Activated CD8-positive, alpha-beta memory T cell treated with anti-CD3 and anti-CD28 coated beads for 36 hours (primary cell): ENCODE results near the gene NOTCH3. TPM values are rescaled to one million over a fixed set of nuclear protein-coding genes. Genes with fewer than 3 reads are reported as not detected.

ENCODE experiments used
- CTCF ChIA-PET: fragments of 350-600 bp; sonication (Branson Sonifier 250); formaldehyde crosslinking; loops from one replicate; lab custom pipeline; 2021; ENCODE audit warnings: antibody characterized with exemption; lab: Charles Lee
- POLR2A ChIA-PET: fragments of 350-600 bp; sonication (Branson Sonifier 250); formaldehyde crosslinking; loops from one replicate; lab custom pipeline; 2021; ENCODE audit warnings: antibody characterized with exemption; lab: Charles Lee
- total RNA-seq, 2 experiments: library from RNA; stranded (reverse); gene quantifications; one replicate each; pipeline ENCODE4 v1.2.3, GENCODE V29; 2021

NOTCH3 gene
- total RNA-seq, 2 experiments from 2014 or later, result not detected

DNA sequence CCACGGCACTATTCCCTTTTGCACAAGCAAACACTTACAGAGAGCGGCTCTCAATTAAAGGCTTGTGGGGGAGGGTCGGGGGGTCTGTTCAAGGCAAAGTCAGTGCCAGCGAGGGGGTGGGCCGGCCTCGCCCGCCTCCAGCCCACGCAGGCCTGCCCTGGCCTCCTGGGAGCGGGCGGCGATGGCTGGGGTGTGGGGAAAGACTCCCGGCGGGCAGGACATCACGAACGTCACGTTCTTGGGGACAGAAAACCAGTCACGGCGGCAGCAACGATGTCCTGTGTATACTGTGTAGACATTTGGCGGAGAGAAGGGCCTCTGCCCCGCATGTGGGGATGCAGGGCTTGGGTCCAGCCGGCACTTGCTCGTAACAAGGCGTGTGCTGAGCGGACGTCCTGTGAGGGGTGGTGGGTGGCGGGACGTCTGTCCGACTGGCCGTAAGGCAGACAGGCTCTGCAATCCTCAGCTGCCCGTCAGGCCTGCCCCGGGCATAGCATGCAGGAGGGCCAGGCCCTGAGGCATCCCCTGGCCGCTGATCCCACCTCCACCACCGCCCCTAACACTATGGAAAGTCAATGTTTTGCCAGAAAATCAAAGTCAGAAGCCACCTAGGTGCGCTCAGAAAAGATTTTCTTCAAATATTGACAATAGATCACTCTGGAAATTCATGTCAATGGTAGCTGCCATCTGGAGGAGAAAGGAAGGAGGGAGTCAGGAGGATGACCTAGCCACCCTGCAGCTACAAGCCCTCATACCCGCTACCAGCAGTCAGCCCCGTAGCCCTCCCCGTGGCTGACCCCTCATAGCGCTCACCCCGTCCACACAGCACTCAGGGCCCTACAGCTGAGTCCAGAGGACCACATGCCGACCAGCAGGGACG, 37.2 kb upstream of the NOTCH3 start:
- POLR2A ChIA-PET, result no interaction called here
- CTCF ChIA-PET, result interaction anchor here (1.1 kb wide), 1 partner anchor 12 kb away, joined by 3 read pairs; no protein-coding TSS in a partner anchor

DNA sequence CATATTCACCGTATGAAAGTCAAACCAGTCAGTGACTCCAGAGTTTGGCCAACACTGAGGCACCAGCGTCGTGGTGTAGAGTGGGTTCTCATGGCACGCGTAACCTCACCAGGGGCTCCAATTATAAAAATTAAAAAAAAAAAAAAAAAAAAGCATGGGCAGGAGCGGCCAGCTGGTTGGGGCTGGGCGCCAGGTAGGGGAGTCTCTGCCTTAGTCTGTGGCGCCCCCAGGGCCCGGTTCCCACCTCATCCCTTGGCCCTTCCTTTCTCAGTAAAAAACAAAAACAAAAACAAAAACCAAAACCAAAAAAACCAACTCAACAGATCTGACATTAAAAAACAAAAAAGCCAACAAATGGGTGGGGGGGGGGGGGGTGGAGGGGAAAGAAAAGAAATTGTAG, 36.1 kb upstream of the NOTCH3 start:
- ChIA-PET CTCF (no interaction called here), POLR2A (no interaction called here)

DNA sequence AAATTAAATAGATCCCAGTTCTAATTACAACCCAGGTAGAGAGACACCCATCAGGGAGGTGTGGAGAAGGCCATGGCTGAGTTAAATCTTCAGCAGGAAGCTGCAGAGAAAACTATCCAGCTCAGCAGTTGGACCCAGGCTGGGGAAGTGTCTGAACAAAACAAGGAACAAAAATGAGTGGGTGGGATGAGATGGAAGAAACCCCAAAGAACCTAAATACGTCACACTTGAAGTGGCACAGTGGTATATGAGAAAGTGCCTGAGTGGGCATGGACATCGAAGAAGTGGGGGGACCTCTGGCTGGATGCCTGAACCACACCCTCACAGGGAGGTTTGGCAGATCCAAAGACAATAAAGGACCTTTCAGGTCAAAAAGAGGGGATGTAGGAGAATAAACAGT, 35.0 kb upstream of the NOTCH3 start:
- ChIA-PET CTCF (no interaction called here), POLR2A (interaction anchor here (0.8 kb wide), 1 partner anchor 766 kb away, joined by 8 read pairs; no protein-coding TSS in a partner anchor)

DNA sequence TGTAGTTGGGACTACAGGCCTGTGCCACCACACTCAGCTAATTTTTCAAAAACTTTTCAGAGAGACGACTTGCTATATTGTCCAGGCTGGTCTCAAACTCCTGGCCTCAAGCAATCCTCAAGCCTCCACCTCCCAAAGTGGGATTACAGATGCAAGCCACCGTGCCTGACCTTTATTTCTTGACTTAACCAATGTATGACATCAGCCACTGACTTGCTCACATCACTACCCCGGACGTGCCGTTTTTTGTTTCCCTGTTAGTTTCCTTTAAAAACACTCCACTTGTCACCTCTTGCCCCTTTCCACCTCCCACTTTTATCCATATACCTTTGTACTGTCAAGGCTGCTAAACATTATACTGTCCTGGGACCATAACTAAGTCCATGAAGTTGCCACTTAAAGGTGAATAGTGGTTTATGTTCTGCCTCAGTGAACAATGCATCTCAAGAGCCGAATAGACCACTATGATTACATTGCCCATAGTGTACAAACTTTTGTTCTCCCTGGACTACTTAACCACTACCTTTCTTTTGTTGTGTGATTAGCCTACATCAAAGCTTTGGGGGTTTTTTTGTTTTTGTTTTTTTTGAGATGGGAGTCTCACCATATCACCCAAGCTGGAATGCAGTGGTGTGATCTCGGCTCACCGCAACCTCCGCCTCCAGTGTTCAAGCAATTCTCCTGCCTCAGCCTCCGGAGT, 33.8 kb upstream of the NOTCH3 start:
- POLR2A ChIA-PET, result interaction anchor here (0.6 kb wide), 1 partner anchor 117 kb away, joined by 7 read pairs; no protein-coding TSS in a partner anchor

DNA sequence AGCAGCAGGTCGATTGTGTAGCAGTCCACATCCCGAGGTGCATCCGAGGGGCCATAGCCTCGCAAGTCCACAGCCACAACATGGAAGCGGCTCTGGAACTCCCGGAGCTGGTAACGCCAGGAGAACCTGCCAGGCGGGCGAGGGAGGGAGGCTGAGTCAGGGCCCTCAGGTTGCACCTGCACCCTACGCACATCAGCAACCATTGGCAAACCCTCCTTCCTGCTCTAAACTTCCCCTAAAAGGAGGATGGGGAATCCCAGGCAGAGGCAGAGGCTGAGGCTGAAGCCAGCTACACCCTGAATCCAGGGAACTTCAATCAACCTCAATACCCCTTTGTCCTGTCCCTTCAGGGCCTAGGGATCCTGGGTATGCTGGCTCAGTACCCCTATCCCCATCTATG, 30.5 kb upstream of the NOTCH3 start:
- ChIA-PET CTCF (interaction anchor here (0.9 to 1.6 kb wide), 2 partner anchors 53 to 55 kb away, joined by 3 to 4 read pairs; no protein-coding TSS in a partner anchor), POLR2A (no interaction called here)

More for the DNA sequence above, 33.8 kb upstream of the NOTCH3 start:
- CTCF ChIA-PET, result no interaction called here

DNA sequence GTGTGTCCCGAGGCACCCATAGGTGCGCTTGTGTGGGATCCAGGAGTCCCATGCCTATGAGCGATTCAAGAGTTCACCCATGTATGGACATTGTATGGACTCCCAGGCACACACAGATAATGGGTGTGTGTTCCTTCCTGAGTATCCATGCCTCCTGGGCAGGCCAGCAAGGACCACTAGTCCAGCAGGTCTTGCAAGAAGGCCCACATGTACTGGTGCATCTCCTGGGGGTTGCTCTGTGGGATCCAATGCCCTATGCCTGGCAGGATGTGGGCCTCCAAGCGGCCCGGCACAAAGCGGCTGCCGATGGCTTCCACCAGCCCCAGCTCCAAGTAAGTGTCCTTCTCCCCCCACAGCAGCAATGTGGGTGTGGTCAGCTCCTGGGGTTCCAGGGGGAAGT, 26.5 kb upstream of the NOTCH3 start:
- CTCF ChIA-PET, result no interaction called here
- POLR2A ChIA-PET, result no interaction called here

DNA sequence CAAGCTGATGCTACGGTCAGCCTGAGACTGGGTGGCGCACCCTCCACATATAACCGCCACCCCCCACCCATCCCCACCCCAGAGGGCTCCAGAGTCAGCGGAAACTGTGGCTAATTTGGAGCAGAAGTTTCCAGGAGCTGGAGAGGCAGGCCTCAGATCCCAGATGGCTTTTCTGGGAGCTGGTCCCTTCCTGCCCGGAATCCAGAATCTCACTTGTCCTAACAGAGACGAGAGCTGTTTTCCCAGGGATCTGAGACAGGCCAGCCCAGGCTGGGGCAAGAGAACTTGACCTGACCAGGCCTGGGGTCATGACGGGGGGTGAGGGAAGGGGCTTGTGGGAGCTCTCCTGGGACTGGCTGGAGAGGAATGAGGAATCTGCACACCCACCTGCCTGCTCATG, 25.0 kb upstream of the NOTCH3 start:
- ChIA-PET CTCF (interaction anchor here (0.6 to 1.8 kb wide), 3 partner anchors 13 to 968 kb away, joined by 3 to 4 read pairs (median 3); no protein-coding TSS in a partner anchor), POLR2A (interaction anchor here (0.6 kb wide), 1 partner anchor 132 kb away, joined by 5 read pairs; no protein-coding TSS in a partner anchor)

DNA sequence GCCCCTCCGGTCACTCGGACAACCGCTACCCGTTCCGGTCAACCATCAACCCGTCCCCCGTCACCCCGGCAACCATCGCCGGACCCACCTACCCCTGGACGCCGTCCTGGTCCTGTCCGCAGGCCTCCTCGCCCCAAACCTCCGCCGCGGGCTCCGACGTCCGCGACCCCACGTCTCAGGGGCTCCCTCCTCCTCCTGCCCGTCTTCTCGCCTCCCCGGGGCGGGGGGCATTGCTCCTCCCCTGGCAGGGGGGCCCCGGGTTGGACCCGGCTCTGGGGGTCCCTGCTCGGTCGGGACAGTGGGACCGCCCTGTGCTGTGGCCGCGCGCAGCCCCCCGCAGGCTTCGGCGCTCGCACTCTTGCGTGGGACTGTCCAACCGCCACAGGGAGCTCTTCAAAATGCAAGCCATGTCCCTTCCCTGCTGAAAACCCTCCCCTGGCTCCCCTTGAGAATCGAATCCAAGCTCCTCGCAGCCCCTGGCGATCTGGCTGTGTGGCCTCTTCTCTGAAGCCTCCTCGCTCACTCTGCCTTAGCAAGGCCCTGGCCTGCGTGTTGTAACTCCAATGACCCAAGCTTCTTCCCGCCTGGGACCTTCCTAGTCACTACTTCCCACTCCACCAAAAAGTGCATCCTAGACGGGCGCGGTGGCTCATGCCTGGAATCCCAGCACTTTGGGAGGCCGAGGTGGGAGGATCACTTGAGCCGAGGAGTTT, 23.0 kb upstream of the NOTCH3 start:
- ChIA-PET POLR2A (interaction anchor here (0.7 kb wide), 1 partner anchor 243 kb away, joined by 3 read pairs; no protein-coding TSS in a partner anchor), CTCF (interaction anchor here (0.6 to 1.8 kb wide), 2 partner anchors 331 to 332 kb away, joined by 3 to 6 read pairs; no protein-coding TSS in a partner anchor)

DNA sequence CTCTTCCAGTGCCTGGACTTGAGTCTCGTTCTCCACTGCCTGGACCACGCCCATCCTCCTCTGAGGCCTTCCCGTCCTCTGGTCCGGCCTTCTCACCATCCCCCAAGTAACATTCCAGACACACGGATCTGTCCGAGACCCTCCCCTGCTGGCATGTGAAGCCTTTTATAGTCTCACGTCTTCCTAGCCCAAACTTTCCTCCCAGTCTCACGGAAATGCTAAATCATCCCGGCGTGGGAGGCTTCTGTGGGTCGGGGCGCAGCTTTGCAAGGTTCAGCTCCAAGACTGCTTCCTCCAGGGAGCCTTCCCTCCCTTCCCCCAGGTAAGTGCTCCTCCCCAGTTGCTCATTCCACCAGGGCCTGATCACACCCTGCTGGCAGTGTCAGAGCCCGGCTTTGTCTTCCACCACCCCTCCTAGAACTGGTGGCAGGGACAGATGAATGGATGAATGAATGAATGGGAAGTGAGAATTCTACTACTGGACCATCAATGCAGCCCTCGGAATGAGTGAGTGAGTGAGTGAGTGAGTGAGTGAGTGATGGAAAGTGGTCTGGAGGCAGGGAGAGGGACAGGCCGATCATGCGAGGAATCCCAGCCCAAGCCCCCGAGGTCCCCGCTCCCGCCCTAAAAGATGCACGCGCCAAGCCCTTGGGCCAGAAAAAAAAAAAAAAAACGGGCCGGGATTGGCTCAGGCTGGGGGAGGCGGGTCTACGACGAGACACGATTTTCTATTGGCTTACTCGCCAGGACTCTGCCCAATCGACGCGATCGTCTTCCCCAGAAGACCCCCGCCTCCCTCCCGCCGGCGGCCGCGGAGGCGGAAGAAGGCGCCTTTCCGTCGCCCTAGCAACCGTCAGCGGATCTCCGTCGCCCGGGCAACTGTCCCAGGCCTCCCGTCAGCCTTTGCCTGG, 22.2 kb upstream of the NOTCH3 start:
- ChIA-PET CTCF (no interaction called here), POLR2A (no interaction called here)

DNA sequence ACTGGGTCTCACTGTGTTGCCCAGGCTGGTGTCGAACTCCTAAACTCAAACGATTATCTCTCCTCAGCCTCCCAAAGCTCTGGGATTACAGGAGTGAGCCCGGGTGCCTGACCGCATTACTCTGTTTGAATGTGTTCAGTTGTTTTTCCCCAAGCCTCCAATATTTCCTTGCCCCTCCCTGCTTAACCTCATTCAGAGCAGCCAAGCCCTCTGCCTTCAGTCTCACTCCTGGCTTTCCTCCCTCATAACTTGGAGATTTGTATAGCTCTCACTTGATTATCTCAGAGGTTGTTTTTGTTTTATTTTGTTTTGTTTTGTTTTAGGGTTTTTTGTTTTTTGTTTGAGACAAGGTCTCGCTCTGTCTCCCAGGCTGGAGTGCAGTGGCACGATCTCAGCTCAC, 20.0 kb upstream of the NOTCH3 start:
- ChIA-PET POLR2A (no interaction called here), CTCF (interaction anchor here (1.2 kb wide), 1 partner anchor 120 kb away, joined by 4 read pairs; no protein-coding TSS in a partner anchor)

DNA sequence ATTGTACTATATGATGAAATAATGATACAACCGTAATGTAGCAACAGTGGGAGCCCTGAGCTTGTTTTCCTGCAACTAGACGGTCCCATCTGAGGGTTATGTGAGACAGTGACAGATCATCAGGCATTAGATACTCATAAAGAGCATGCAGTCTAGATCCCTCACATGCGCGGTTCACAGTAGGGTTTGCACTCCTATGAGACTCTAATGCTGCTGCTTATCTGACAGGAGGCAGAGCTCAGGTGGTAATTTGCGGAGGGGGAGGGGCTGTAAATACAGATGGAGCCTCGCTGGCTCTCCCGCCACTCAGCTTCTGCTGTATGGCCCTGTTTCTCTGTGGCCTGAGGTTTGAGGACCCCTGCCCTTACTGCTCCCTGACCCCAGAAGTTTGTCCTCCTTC, 17.7 kb upstream of the NOTCH3 start:
- ChIA-PET CTCF (no interaction called here), POLR2A (no interaction called here)

DNA sequence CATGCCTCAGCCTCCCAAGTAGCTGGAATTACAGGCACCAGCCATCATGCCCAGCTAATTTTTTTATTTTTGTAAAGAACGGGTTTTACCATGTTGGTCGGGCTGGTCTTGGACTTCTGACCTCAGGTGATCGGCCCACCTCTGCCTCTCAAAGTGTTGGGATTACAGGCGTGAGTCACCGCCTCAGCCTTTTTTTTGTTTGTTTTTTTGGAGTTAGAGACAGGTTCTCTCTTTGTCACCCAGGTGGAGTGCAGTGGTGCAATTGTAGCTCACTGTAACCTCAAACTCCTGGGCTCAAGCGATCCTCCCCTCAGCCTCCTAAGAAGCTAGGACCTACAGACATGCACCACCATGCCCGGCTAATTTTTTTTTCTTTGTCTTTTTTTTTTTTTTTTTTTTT, 15.6 kb upstream of the NOTCH3 start:
- POLR2A ChIA-PET, result no interaction called here
- CTCF ChIA-PET, result interaction anchor here (0.5 to 0.7 kb wide), 3 partner anchors 8 to 143 kb away, joined by 3 to 4 read pairs (median 4); no protein-coding TSS in a partner anchor

DNA sequence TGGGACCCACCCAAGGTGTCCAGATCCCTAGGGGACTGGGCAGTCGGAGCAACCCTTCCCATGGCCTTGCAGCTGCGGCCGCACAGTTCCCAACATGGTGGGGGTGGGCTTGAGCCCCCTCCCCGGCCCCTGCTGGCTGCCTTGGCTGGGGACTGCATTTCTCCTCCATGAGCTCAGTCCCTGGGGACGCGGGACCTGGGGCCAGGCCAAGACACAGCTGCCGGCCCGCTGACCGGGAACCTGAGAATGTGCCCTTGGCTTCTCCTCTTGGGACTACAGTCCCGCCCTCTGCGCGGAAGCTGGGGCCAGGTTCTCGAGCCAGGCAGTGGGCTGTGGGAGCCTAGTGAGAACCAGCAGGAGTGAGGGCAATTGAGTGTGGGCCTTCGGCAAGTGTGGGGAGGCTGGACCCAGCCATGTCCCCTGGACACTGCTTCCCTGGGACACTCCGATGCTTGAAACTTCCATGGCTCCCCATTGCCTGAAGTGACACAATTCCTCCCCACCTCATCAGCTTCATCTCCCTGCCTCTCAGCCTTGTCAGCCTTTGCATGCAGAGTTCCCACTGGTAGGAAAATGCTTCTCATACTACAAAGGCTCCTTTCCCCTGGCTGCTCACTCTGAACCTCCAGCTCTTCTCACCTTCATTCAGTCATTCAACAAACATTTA, 13.1 kb upstream of the NOTCH3 start:
- ChIA-PET CTCF (no interaction called here), POLR2A (no interaction called here)

DNA sequence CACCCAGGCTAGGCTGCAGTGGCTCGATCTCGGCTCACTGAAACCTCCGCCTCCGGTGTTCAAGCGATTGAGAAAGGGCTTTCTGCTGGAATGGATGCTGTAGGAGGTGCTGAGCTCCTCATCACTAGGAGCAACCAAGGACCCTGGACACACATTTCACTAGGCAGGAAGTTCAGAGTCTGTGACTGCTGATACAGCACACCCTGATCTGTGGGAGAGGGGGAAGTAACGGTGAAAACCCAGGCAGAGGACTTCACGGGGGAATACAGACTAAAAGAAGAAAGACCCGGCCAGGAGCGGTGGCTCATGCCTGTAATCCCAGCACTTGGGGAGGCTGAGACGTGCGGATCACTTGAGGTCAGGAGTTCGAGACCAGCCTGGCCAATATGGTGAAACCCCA, 11.9 kb upstream of the NOTCH3 start:
- POLR2A ChIA-PET, result no interaction called here
- CTCF ChIA-PET, result interaction anchor here (0.6 kb wide), 1 partner anchor 426 kb away, joined by 3 read pairs; no protein-coding TSS in a partner anchor

DNA sequence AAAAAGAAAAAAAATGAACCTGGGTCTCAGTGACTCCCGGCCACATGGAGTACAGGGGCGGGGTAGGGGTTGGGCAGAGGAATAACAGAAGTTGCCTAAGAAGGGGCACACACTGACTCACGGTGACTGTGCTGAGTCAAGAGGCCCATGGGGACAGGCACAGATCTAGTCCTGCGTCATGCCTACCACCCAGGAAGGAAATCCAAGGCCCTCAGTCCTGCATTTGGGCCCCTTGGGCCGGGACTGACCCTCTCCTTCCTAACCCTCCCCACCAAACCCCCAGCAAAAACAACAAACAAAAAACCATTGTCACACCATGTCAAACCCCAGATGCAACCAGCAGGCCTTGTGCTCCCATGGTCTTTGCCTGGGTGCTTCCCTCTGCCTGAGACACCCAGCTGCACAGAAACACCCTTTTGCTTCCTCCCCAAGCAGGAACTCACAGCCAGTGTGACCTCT, 9.6 kb upstream of the NOTCH3 start:
- ChIA-PET POLR2A (no interaction called here), CTCF (no interaction called here)

DNA sequence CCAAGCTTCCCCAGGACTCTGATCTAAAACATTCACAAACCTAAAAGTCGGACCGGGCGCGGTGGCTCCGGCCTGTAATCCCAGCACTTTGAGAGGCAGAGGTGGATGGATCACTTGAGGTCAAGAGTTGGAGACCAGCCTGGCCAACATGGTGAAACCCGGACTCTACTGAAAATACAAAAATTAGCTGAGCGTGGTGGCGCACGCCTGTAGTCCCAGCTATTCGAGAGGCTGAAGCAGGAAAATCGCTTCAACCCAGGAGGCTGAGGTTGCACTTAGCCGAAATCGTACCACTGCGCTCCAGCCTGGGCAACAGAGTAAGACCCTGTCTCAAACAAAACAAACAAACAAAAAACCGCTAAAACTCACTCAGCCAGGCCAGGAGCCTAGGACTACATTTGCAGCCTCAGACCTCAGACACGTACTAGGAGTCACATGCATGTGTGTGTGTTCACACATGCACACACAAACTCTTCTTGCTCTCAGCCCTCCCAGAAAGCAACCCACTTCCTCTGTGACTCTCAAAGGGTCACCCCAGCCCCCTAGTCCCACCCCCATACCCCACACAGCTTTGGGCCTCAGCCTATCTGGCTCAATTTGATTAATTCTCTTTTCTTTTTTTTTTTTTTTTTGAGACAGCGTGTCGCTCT, 704 bp upstream of the NOTCH3 start:
- CTCF ChIA-PET, result no interaction called here
- POLR2A ChIA-PET, result no interaction called here
